ENCODE data around the gene LNPK.

- TF ChIP-seq CTCF (IDR thresholded peaks at IDR 0.05; ENCODE audit: low read depth, low read length, poor library complexity, severe bottlenecking) (no peak), EZH2phosphoT487 (IDR thresholded peaks at IDR 0.05; ENCODE audit: borderline replicate concordance, low read length) (no peak)
Observed at GRCh38 chr2:175883586-175884194, 118.4 kb downstream of the LNPK start.

Data from DOHH2 (cell line).